Panc1 (cell line): ENCODE results near the gene FAHD2A.

ENCODE experiments used
- TCF7L2 ChIP-seq: IDR thresholded peaks from 2 replicates; pipeline ENCODE4 v1.6.1; 2011; ENCODE audit warnings: mild to moderate bottlenecking, low read depth, low read length, inconsistent platforms
- TF ChIP-seq, protein P1 (sequence below): fragments of 450-650 bp; IDR thresholded peaks from 2 replicates; pipeline ENCODE4 v1.5.1; 2017; ENCODE audit warnings: mild to moderate bottlenecking

DNA sequence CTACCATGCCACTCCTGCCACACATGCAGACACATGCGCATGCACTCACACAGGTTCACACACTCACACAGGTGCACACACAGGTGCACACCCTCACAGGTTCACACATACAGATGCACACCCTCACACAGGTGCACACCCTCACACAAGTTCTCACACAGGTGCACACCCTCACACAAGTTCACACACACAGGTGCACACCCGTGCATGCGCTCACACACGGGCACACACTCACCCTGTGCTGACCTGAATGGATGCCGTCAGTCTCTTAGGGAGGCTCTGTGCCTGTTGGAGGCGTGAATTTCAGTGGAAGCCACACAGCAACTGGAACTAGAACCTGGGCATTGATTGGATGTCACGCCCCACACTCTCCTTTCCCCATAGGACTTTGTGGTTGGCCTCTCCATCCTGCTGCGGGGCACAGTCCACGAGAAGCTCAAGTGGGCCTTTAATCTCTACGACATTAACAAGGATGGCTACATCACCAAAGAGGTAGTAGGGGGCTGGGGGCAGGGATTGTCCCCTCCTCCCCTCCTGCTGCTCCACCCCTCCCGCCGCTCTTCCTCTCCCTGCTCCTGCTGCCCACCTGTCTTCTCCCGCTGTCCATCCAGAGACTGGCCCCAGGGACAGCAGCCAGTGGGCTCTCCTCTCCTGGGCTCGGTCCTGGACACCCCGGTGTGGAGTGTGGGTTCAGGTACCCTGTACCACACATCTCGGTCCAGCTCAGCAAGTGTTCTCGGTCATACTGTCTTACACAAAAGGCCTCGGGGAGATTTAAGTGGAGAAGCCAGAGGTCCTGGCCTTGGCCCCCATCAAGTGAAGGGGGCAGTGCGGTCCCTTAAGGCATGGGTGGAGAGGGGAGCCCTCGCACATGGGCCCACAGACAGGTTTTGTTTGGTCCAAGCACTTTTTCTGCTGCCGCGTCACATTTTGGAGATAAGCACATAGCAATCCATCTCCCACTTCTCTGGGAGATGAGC is 21.0 kb upstream of the FAHD2A start:
- TF ChIP-seq, protein P1, sequence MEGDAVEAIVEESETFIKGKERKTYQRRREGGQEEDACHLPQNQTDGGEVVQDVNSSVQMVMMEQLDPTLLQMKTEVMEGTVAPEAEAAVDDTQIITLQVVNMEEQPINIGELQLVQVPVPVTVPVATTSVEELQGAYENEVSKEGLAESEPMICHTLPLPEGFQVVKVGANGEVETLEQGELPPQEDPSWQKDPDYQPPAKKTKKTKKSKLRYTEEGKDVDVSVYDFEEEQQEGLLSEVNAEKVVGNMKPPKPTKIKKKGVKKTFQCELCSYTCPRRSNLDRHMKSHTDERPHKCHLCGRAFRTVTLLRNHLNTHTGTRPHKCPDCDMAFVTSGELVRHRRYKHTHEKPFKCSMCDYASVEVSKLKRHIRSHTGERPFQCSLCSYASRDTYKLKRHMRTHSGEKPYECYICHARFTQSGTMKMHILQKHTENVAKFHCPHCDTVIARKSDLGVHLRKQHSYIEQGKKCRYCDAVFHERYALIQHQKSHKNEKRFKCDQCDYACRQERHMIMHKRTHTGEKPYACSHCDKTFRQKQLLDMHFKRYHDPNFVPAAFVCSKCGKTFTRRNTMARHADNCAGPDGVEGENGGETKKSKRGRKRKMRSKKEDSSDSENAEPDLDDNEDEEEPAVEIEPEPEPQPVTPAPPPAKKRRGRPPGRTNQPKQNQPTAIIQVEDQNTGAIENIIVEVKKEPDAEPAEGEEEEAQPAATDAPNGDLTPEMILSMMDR = no peak
- TF ChIP-seq TCF7L2 = no peak
